ENCODE data around the gene IRX1.

The IRX1 gene

GRCh38 chr5:3605298-3606010, 9.8 kb downstream of the IRX1 start:
- peak; percentile 53 for DNase-seq (ENCODE audit: low read depth)
- peak overlapping the region; percentile 4 for H3K4me3 ChIP-seq (ENCODE audit: low read depth, low read length)
- in situ Hi-C loops (cut with HindIII; ENCODE audit: low sequenced_read_pairs): loop anchor here (25.0 kb wide), 1 partner anchor 868 kb away; no protein-coding TSS in a partner anchor
- TF ChIP-seq CTCF (IDR thresholded peaks at IDR 0.05; ENCODE audit: low read depth, low read length, missing control alignments): no peak

- TF ChIP-seq CTCF (IDR thresholded peaks at IDR 0.05; ENCODE audit: low read depth, low read length, missing control alignments): no peak
- in situ Hi-C loops (cut with HindIII; ENCODE audit: low sequenced_read_pairs): loop anchor here (25.0 kb wide), 1 partner anchor 869 kb away; no protein-coding TSS in a partner anchor
- DNase-seq (ENCODE audit: low read depth): no peak
- H3K4me3 ChIP-seq (ENCODE audit: low read depth, low read length): peak overlapping the region; percentile 15
Measured at GRCh38 chr5:3606121-3606831, 10.6 kb downstream of the IRX1 start.

- H3K4me3 ChIP-seq (ENCODE audit: low read depth, low read length): no peak overlapping the region
- in situ Hi-C loops (cut with HindIII; ENCODE audit: low sequenced_read_pairs): loop anchor here (25.0 kb wide), 1 partner anchor 870 kb away; no protein-coding TSS in a partner anchor
- TF ChIP-seq CTCF (IDR thresholded peaks at IDR 0.05; ENCODE audit: low read depth, low read length, missing control alignments): no peak
- no peak for DNase-seq (ENCODE audit: low read depth)
Measured at GRCh38 chr5:3607541-3608181, 12.0 kb downstream of the IRX1 start.

- DNase-seq (ENCODE audit: low read depth): no peak
- H3K4me3 ChIP-seq (ENCODE audit: low read depth, low read length): no peak overlapping the region
- in situ Hi-C loops (cut with HindIII; ENCODE audit: low sequenced_read_pairs): loop anchor here (25.0 kb wide), 1 partner anchor 872 kb away; no protein-coding TSS in a partner anchor
- no peak for TF ChIP-seq CTCF (IDR thresholded peaks at IDR 0.05; ENCODE audit: low read depth, low read length, missing control alignments)
Measured at GRCh38 chr5:3609120-3609681, 13.6 kb downstream of the IRX1 start.

GRCh38 chr5:3612591-3613042, 17.0 kb downstream of the IRX1 start:
- no peak for TF ChIP-seq CTCF (IDR thresholded peaks at IDR 0.05; ENCODE audit: low read depth, low read length, missing control alignments)
- in situ Hi-C loops (cut with HindIII; ENCODE audit: low sequenced_read_pairs): loop anchor here (25.0 kb wide), 1 partner anchor 875 kb away; no protein-coding TSS in a partner anchor
- DNase-seq (ENCODE audit: low read depth): no peak
- H3K4me3 ChIP-seq (ENCODE audit: low read depth, low read length): no peak overlapping the region

GRCh38 chr5:3613726-3614125, 18.1 kb downstream of the IRX1 start:
- in situ Hi-C loops (cut with HindIII; ENCODE audit: low sequenced_read_pairs): loop anchor here (25.0 kb wide), 1 partner anchor 876 kb away; no protein-coding TSS in a partner anchor
- H3K4me3 ChIP-seq (ENCODE audit: low read depth, low read length): no peak overlapping the region
- no peak for TF ChIP-seq CTCF (IDR thresholded peaks at IDR 0.05; ENCODE audit: low read depth, low read length, missing control alignments)
- DNase-seq (ENCODE audit: low read depth): no peak

Data from astrocyte of the cerebellum (primary cell).